MG63 (cell line): Measurements from ENCODE around the gene TNRC18. TPM values are rescaled to one million over a fixed set of nuclear protein-coding genes. Genes with fewer than 3 reads are reported as not detected.

ENCODE experiments used
- DNase-seq: peaks from one replicate; pipeline ENCODE4 v3.0.0-alpha.2; 2020
- H3K27me3 ChIP-seq: fragments of 250-450 bp; sonication (Bioruptor Pico); 2 replicates; pipeline ENCODE4 v1.5.1; 2020; ENCODE audit warnings: mild to moderate bottlenecking, moderate library complexity
- H3K36me3 ChIP-seq: fragments of 250-450 bp; sonication (Bioruptor Pico); 2 replicates; pipeline ENCODE4 v1.5.1; 2020; ENCODE audit warnings: mild to moderate bottlenecking, moderate library complexity
- H3K4me3 ChIP-seq: fragments of 250-450 bp; sonication (Bioruptor Pico); 2 replicates; pipeline ENCODE4 v1.5.1; 2020; ENCODE audit warnings: mild to moderate bottlenecking, moderate library complexity
- H3K9me3 ChIP-seq: fragments of 250-450 bp; sonication (Bioruptor Pico); 2 replicates; pipeline ENCODE4 v1.5.1; 2020; ENCODE audit warnings: mild to moderate bottlenecking, moderate library complexity
- total RNA-seq: library from RNA; depleted of rRNA; stranded (reverse); fragments of >200 nt; shearing (Covaris generic); gene quantifications from 2 replicates; pipeline ENCODE4 v1.2.3, GENCODE V29; 2014; ENCODE audit warnings: low replicate concordance

TNRC18 gene
- total RNA-seq, 1 experiment from 2014 or later = 25.0 TPM

DNA sequence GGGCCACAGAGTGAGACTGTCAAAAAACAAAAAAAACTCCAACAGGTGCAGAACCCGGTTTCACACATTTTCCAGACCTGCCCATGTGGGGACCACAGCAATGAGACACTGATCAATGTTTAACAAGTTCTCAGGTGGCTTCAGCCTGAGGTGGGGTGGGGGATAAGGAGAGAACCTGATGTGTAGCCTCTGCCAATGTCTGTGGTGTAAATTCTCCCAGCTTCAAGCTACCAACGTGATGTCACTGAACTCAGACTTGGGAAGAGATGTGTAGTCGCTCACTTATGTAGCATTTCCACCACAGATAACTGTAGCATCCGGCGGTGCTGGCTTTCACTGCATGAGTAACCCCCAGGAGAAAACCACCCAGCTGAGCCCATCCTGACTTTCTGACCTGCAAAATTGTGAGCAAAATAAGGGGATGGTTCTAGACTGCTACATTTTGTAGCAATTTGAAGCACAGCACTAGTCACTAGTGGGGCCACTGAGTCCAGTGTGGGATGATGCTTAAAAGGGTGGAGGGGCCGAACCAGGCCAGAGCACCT lies 13.8 kb upstream of the TNRC18 start:
- Histone ChIP-seq H3K36me3 (peaks cover 11% of the 10 kb centered on the region; the same call in 1 of the 2 replicates), H3K27me3 (no peaks in the 10 kb centered on the region), H3K9me3 (no peaks in the 10 kb centered on the region), H3K4me3 (no peak overlapping the region)
- no peak for DNase-seq

DNA sequence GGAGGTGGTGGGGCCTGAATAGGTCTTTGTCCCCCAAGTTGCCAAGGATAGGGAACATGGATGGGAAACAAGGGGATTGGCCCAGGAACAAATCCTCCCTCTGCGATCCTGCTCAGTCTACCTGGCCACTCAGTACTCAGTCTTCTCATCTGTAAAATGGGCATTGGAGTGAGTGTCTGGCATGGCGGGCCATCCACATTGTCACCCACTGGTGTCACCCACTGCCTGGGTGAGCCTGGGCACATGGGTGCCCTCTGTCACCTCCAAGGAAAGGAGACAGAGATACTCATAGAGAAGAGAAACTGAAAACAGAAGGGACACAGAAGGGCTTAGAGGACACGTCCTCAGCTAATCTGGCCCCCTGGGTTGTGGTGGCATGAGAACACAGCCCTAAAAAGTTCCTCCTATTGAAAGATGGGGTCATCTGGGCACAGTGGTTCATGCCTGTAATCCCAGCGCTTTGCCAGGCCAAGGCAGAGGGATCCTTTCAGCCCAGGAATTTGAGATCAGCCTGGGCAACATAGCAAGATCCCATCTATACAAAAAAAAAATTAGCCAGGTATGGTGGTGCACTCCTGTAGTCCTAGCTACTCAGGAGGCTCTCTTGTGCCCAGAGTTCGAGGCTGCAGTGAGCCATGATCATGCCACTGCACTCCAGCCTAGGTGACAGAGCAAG lies 12.5 kb upstream of the TNRC18 start:
- no peaks in the 10 kb centered on the region for H3K27me3 ChIP-seq
- DNase-seq = no peak

DNA sequence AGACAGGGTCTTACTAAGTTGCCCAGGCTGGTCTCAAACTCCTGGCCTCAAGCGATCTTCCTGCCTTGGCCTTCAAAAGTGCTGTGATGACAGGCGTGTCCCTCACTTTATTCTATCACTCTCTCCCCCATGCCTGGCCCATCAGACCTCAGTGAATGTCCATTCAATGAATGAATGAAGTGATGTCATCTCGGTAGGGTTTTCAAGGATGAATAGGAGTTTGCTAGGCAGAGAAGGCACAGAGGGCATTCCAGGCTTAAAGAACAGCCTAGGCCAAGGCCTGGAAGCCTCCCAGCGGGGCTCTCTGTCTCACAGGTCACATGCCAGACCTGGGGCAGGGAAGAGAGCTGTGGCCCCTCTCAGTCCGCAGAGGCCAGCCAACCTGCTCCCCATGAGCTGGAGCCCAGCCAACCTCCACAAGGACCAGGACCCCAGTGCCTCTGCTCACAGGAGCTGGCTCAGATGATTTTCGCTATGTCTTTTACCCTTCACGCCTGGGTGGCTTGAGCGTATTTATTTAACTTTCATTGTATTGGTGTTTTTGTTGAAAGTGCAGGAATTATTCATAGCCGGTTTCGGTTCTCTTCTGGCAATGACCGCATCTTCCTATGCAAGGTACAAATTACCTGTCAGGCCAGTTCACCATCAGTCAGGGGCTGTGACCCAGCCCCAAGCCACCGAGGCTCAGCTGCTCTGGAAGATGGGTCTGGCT lies 11.8 kb upstream of the TNRC18 start:
- Histone ChIP-seq H3K27me3 (no peaks in the 10 kb centered on the region), H3K4me3 (no peak overlapping the region), H3K9me3 (no peaks in the 10 kb centered on the region), H3K36me3 (peaks cover 14% of the 10 kb centered on the region)
- DNase-seq = no peak

More for the DNA sequence above, 12.5 kb upstream of the TNRC18 start:
- H3K36me3 ChIP-seq = peaks cover 14% of the 10 kb centered on the region
- no peaks in the 10 kb centered on the region for H3K9me3 ChIP-seq
- no peak overlapping the region for H3K4me3 ChIP-seq

DNA sequence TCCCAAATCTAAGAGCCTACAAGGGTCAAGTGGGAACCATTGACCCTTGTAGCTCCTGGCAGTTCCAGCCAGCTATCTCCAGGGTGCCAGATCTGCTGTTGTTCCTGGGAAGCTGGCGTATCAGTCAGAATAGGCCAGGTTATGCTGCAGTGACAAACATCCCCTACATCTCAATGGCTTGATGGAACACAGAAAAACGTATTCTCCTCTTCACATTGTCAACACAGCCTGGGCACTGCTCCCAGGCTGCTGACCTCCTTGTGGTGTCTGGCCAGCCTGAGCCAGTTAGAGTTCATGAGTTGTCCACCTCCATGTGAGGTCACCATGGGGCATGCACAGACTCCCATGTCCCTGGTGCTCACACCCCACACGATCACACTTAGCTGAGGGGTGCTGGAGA lies 9.5 kb upstream of the TNRC18 start:
- Histone ChIP-seq H3K9me3 (no peaks in the 10 kb centered on the region), H3K4me3 (no peak overlapping the region), H3K36me3 (peaks cover 20% of the 10 kb centered on the region), H3K27me3 (no peaks in the 10 kb centered on the region)
- DNase-seq = no peak

DNA sequence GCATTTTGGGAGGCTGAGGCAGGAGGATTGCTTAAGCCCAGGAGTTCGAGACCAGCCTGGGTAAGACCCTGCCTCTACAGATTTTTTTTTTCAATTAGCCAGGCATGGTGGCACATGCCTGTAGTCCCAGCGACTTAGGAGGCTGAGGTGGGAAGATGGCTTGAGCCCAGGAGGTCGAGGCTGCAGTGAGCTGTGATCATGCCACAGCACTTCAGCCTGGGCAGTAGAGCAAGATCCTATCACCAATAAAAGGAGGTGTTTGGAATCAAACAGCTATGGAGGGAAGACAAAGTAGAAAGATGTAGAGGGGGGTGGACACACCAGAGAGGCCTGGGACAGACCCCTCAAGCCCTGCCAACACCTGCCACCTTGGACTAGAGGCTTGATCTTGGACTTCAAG lies 9.1 kb upstream of the TNRC18 start:
- Histone ChIP-seq H3K4me3 (no peak overlapping the region), H3K27me3 (no peaks in the 10 kb centered on the region), H3K36me3 (peaks cover 20% of the 10 kb centered on the region), H3K9me3 (no peaks in the 10 kb centered on the region)
- no peak for DNase-seq

DNA sequence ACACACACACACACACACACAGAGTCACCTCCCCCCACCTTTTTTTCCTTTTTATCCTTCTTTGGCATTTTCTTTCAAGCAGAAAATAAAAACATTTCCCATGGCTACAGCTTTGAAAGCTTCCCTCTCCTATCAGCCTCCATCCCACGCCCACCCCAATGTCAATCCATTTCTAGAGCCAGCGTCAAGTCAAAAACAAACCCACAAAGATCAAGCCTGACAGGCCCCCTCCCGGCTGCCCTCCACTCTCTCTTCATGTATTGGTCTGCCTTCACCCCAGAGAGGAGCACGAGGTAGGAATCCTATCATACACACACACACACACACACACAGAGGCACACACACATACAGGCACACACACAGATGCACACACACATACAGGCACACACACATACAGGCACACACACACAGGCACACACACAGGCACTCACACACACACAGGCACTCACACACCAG lies 8.0 kb upstream of the TNRC18 start:
- Histone ChIP-seq H3K9me3 (no peaks in the 10 kb centered on the region), H3K4me3 (no peak overlapping the region), H3K27me3 (no peaks in the 10 kb centered on the region), H3K36me3 (peaks cover 16% of the 10 kb centered on the region)
- no peak for DNase-seq

DNA sequence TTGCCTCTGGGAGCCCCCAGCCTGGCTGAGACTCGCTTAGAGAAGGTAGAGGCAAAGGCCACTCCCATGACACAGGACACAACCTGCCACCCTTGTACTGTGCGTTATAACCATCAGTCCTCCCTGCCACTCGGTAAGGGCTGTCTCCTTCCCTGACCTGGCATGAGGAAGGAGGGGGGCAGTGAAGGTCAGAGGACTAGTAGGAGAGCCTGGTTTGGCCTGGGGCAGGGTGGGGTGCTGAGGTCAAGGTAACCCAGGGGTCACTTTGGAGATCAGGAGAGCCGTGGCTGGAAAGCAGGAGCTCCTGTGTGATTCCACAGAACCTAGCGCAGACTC lies 6.9 kb upstream of the TNRC18 start:
- Histone ChIP-seq H3K27me3 (no peaks in the 10 kb centered on the region), H3K36me3 (peaks cover 16% of the 10 kb centered on the region), H3K4me3 (no peak overlapping the region), H3K9me3 (no peaks in the 10 kb centered on the region)
- DNase-seq = no peak

DNA sequence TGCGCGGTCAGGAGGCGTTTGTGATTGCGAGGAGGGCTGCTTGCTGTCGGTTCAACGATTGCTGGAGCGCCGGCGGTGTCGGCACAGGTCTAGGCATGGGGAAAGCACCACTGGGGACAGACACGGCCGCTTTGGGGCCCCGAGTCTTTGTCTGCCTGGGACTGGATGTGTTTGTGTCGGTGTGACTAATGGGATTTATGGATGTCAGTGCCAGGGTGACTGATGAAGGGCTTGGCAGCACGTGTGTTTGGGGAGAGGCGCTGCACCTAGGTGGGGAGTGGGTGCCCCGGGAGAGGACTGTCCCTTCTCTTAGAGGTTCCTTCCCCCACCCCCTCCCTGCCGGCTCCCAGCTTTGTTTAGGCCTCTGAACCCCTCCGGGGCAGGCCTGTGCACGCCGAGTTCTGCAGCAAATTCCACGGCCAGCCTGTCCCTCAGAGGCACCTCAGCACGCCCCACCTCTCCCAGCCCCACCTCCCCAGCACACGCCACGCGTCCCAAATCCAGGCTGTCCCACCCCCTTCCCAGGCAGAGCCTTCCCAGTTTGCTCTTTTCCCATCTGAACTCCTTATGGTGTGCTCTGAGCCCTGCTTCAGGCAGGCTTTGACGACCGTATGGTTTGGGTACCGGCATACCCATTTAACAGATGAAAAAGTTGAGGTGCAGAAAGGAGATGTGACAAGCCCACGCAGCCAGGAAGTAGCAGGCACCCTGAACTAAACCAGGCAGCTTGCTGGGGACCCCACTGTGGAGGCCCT lies 6.4 kb upstream of the TNRC18 start:
- peak; percentile 66 for DNase-seq
- H3K36me3 ChIP-seq = peaks cover 16% of the 10 kb centered on the region
- peak overlapping the region; percentile 98 for H3K4me3 ChIP-seq
- no peaks in the 10 kb centered on the region for H3K27me3 ChIP-seq
- H3K9me3 ChIP-seq = no peaks in the 10 kb centered on the region

DNA sequence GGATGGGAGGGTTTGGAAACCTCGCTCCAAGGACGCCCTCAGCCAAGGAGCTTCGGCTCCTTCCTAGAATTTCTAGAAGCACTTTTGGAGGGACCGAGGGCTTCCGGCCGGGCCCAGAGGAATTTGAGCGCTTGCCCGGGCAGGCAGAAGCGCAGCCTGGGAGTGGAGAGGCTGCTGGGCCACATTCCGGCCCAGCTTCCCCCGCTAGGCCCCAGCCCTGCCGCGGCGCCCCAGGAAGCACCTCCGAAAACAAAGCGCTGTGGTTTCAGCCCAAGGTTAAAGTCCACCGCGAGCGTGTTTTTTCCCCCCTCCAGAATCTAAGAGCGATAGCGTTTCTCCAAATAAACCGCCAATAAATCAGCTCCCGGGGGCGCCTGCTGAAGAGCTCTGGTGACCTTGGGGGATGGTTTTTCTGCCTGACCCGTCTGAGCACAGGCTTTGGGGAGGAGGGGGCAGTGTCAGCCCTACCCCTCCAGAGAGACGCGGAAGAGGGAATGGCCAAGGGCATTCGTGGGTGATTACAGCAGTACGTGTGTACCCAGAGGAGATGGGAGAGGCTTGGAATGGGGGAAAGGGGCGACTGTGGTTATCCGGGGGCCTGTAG lies 5.7 kb upstream of the TNRC18 start:
- DNase-seq = peak; percentile 48
- H3K9me3 ChIP-seq = no peaks in the 10 kb centered on the region
- H3K27me3 ChIP-seq = no peaks in the 10 kb centered on the region
- H3K4me3 ChIP-seq = peak overlapping the region; percentile 98
- peaks cover 16% of the 10 kb centered on the region for H3K36me3 ChIP-seq

DNA sequence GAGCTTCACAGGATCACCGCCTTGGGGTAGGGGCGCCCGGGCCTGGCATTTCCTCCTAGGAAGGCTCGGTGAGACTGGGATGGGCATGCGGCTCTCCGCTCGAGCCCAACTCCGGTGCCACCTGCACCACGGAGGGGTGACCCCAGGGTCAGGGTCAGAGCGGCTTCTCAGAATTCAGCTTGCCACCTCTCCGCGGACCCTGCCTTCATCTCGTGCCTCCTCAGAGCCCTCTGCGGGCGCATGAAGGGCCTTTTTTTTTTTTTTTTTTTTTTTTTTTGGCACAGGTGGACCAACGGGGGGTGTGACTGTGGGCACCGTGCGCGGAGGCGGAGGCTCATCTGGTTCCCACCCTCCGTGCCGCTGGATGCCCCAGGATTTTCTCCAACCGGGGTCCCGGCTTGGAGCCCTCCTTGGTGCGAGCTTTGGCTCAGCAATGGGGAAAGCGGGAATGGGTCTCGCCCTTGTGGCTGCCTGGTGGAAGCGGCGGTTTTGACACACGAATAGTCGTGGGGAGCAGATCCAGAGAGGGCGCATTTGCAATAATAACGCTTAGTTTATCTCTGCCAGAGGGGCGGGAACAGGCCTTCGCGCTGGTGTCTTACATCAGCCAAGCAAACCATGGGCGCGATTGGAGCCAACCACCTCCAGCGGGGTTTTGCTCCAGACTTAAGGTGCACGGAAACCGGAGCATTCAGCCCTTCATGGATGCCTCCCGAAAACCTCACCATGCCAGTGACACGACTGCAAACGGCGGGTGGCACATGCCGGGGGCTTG lies 5.0 kb upstream of the TNRC18 start:
- no peaks in the 10 kb centered on the region for H3K27me3 ChIP-seq
- H3K36me3 ChIP-seq = peaks cover 16% of the 10 kb centered on the region
- peak; percentile 85 for DNase-seq
- no peaks in the 10 kb centered on the region for H3K9me3 ChIP-seq
- H3K4me3 ChIP-seq = peak overlapping the region; percentile 98

DNA sequence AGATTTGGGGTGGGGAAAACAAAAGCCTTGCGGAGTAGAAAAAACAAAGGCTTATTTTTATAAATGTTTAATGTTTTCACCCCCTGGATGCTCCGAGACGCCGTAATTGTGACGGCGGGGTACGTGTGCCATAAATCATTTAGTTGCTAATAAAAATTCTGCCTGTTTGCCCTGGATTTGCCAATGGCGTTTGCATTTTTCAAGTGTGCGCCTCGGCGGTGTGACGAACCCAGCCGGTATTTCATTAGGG lies 2.5 kb upstream of the TNRC18 start:
- Histone ChIP-seq H3K27me3 (no peaks in the 10 kb centered on the region), H3K4me3 (peak overlapping the region; percentile 98), H3K36me3 (peaks cover 6% of the 10 kb centered on the region; the same call in 1 of the 2 replicates), H3K9me3 (no peaks in the 10 kb centered on the region)
- no peak for DNase-seq

DNA sequence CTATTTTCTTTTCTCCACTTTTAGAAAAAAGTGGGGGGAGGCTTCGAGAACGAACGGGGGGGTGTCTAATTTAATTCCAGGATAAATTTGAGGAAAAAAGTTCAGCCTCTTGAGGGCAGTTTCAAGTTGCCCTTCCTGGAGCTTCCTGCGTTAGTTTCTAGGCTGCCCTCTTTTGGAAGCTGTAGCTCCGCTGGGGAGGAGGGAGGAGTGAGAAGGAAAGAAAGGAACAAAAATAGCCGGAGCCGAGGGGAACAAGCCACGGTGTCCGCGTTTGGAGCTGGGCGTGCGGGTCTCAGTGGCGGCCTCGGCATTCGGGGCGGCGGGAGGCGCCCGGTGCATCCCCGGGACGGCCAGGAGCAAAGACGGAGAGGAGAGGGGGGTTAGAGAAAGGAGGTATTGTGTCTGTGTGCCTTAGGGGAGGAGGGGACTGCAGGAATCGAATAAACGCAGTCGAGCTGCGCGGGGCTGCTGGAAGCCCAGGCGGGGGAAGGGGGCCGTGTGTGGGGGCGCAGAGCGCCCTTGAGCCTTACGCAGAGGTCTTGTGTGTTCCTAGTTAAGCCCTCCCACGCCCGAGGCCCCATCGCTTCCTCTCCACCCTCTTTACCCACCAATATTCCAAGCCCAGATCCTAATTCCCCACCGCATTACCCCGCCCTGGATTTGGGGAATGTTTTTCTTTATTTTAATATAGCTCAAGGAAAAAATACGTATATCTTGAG lies 2.0 kb upstream of the TNRC18 start:
- peaks cover 6% of the 10 kb centered on the region; the same call in 1 of the 2 replicates for H3K36me3 ChIP-seq
- H3K9me3 ChIP-seq = no peaks in the 10 kb centered on the region
- peak; percentile 93 for DNase-seq
- H3K4me3 ChIP-seq = peak overlapping the region; percentile 98
- H3K27me3 ChIP-seq = no peaks in the 10 kb centered on the region

DNA sequence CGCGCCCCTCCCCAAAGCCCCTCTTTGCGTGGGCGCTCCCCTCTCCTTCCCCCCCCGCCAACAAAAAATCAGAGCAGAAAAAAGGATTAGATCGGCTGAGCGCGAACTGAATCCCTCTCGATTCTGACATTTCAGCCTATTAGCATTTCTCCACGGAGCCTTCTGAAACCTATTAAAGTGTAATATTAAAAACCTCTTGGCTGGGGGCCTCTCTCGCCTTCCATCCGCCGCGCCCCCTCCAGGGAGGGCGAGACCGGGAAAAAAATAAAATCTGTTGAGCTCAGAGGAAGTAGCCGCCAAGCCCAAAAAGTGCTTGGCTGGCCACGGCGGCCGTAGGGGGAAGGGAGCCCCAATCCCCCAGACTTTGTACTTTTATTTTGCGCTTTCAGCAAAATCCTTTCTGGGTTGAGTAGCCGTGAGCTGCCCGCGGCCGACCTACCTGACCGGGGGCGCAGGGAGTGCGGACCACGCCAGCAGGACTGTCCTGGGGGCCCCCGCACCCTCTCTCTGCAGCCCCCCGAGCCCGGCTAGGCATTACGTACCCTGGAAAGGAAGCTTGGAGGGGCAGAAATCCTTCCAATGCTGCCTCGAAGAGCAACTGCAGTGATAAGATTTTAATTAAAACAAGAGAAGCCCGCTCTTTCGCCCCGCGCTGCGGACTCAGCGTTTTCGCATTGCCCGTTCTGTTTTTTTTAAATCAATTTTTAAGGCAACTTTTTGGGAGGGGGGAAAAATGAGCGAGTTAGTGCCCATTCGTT lies 1.3 kb upstream of the TNRC18 start:
- Histone ChIP-seq H3K4me3 (peak overlapping the region; percentile 98), H3K27me3 (no peaks in the 10 kb centered on the region), H3K9me3 (no peaks in the 10 kb centered on the region), H3K36me3 (peaks cover 4% of the 10 kb centered on the region; the same call in 1 of the 2 replicates)
- DNase-seq = peak; percentile 68

DNA sequence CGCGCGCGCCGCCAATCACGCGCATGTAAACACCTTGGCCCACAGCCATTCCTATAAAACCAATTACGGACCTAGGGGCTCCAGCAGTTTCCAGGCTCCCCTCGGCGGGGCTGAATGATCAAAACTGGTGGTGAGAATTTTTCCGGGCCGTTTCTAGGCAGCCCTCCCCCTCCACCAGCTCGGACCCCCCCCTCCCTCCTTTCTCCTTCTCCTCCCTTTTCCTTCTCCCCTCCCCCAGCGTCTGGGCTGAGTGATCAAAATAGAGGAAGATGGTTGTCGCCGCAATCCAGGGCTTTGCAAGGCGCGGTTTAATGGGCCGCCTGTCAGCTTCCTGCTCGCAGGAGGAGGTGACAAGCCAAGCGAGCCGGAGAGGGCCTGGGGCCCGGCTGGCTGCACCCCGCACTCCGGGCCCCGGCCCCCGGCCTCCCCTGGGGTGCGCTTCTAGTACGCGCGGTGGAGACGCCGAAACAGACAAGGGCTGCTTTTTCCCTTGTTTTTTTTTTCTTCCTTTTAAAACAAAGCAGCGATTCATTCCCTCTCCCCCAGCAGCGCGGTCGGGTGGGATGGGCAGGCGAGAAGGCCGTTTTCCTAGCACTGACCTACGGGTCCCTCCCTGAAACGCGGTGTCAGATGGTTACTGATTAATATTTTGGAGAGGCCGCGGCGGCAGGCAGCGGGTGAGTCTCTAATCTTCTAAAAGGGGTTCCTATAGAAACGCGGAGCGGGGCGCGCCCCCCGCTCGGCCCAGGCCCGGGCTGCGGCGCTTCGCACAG lies 528 bp upstream of the TNRC18 start:
- peak; percentile 94 for DNase-seq
- H3K4me3 ChIP-seq = peak overlapping the region; percentile 98
- H3K36me3 ChIP-seq = no peaks in the 10 kb centered on the region; the same call in 1 of the 2 replicates
- no peaks in the 10 kb centered on the region for H3K9me3 ChIP-seq
- H3K27me3 ChIP-seq = no peaks in the 10 kb centered on the region
